A549 (cell line): ENCODE data around the gene PKD2L1. TPM values are rescaled to one million over a fixed set of nuclear protein-coding genes. Genes with fewer than 3 reads are reported as not detected.
"Not testable (repeated sequence)": the region's sequence is repeated elsewhere in the genome, so short reads cannot be mapped to it uniquely, and the experiment has no call there.

Experiments
- ATAC-seq, 2 experiments: fragments of 200-7000 bp in 1 of 2; fragments of >200 bp in 1 of 2; cut with Nextera tagmentation in 1 of 2; cut with Tn5 transposase in 1 of 2; 3 replicates each; pipeline versions ENCODE4 v1.8.0 to v1.9.1; 2018 to 2020; ENCODE audit warnings: mild to moderate bottlenecking in 1 of 2, moderate library complexity in 1 of 2
- CTCF ChIA-PET: fragments of 300-600 bp; sonication (Branson Sonifier 250); formaldehyde crosslinking; extraction: SDS; loops from one replicate; lab custom pipeline; 2021; ENCODE audit warnings: antibody characterized with exemption, inconsistent platforms; lab: Yijun Ruan, JAX
- POLR2A ChIA-PET: fragments of 350-600 bp; formaldehyde crosslinking; extraction: SDS; loops from one replicate; lab custom pipeline; 2021; ENCODE audit warnings: antibody characterized with exemption, inconsistent platforms; lab: Yijun Ruan, JAX
- DNase-seq, 2 experiments: peaks; one replicate each; pipeline versions ENCODE4 v3.0.0 to v3.0.0-alpha.2; 2011 to 2016; ENCODE audit warnings: low read depth in 1 of 2, low spot score in 1 of 2
- FAIRE-seq: peaks from 2 replicates; lab custom pipeline; 2011; peaks lifted over from hg19 to GRCh38; lab: Jason Lieb, UNC
- H3K27ac ChIP-seq, 2 experiments: fragments of >200 bp; sonication (Bioruptor Twin); formaldehyde crosslinking; 3 replicates each; pipeline ENCODE4 v1.5.1; 2016 to 2017
- H3K4me1 ChIP-seq: fragments of >200 bp; sonication (Bioruptor Twin); formaldehyde crosslinking; 3 replicates; pipeline ENCODE4 v1.6.1; 2016
- H3K4me2 ChIP-seq: fragments of >200 bp; sonication (Bioruptor Twin); formaldehyde crosslinking; 3 replicates; pipeline ENCODE4 v1.6.1; 2016
- H3K4me3 ChIP-seq: fragments of >200 bp; sonication (Bioruptor Twin); formaldehyde crosslinking; 3 replicates; pipeline ENCODE4 v1.5.1; 2016
- H3K9me3 ChIP-seq: fragments of >200 bp; sonication (Bioruptor Twin); formaldehyde crosslinking; 3 replicates; pipeline ENCODE4 v1.6.1; 2016
- BCL3 ChIP-seq: fragments of >200 bp; sonication (Bioruptor Twin); formaldehyde crosslinking; IDR thresholded peaks from 3 replicates; pipeline ENCODE4 v1.6.1; 2016
- CTCF ChIP-seq: fragments of >200 bp; sonication (Bioruptor Twin); formaldehyde crosslinking; IDR thresholded peaks from 3 replicates; pipeline ENCODE4 v1.5.1; 2016
- EHF ChIP-seq: fragments of 250-450 bp; sonication (Bioruptor Pico); IDR thresholded peaks from 2 replicates; pipeline ENCODE4 v1.5.0; 2020; ENCODE audit warnings: mild to moderate bottlenecking
- ESRRA ChIP-seq: fragments of 150-350 bp; IDR thresholded peaks from 2 replicates; pipeline ENCODE4 v1.6.1; 2014; ENCODE audit warnings: mild to moderate bottlenecking, low read length, borderline replicate concordance
- HDAC2 ChIP-seq: fragments of 200-600 bp; sonication (generic); IDR thresholded peaks from 2 replicates; pipeline ENCODE4 v1.6.1; 2016
- JUN ChIP-seq, 2 experiments: fragments of >200 bp; sonication (Bioruptor Twin); formaldehyde crosslinking; IDR thresholded peaks; 2 replicates in 1 of 2; 3 replicates in 1 of 2; pipeline ENCODE4 v1.6.1; 2016 to 2017
- KDM1A ChIP-seq: fragments of 200-600 bp; sonication (generic); IDR thresholded peaks from 2 replicates; pipeline ENCODE4 v1.6.1; 2016; ENCODE audit warnings: low read depth, mild to moderate bottlenecking
- KDM5A ChIP-seq: fragments of 200-600 bp; sonication (generic); IDR thresholded peaks from 2 replicates; pipeline ENCODE4 v1.6.1; 2016; ENCODE audit warnings: antibody characterized with exemption, mild to moderate bottlenecking
- MAZ ChIP-seq: fragments of 150-350 bp; IDR thresholded peaks from 2 replicates; pipeline ENCODE4 v1.6.1; 2014; ENCODE audit warnings: antibody characterized with exemption, low read depth, low read length, borderline replicate concordance
- MYC ChIP-seq: IDR thresholded peaks from 2 replicates; pipeline ENCODE4 v1.6.1; 2012; ENCODE audit warnings: mild to moderate bottlenecking, inconsistent platforms, low read length, improper control_type of control experiment, borderline replicate concordance
- RAD21 ChIP-seq, 2 experiments: fragments of >200 bp in 1 of 2; sonication (Bioruptor Twin) in 1 of 2; formaldehyde crosslinking in 1 of 2; IDR thresholded peaks in 1 of 2; conservative IDR thresholded peaks in 1 of 2; 2 replicates in 1 of 2; 3 replicates in 1 of 2; pipeline ENCODE4 v1.6.1; 2012 to 2018; ENCODE audit warnings: inconsistent platforms in 1 of 2
- RCOR1 ChIP-seq: fragments of 150-350 bp; IDR thresholded peaks from 2 replicates; pipeline ENCODE4 v1.6.1; 2014; ENCODE audit warnings: antibody characterized with exemption, low read length, low read depth
- REST ChIP-seq: fragments of 200-600 bp; sonication (generic); IDR thresholded peaks from 2 replicates; pipeline ENCODE4 v1.6.1; 2016; ENCODE audit warnings: antibody characterized with exemption, mild to moderate bottlenecking, moderate library complexity
- SMC3 ChIP-seq: fragments of >200 bp; sonication (Bioruptor Twin); formaldehyde crosslinking; IDR thresholded peaks from 3 replicates; pipeline ENCODE4 v1.6.1; 2018; ENCODE audit warnings: inconsistent platforms
- TP53 ChIP-seq: fragments of 250-450 bp; sonication (Bioruptor Pico); IDR thresholded peaks from 2 replicates; pipeline ENCODE4 v1.5.0; 2021; ENCODE audit warnings: mild to moderate bottlenecking, moderate library complexity
- ZNF302 ChIP-seq: fragments of 250-450 bp; sonication (Bioruptor Pico); IDR thresholded peaks from 2 replicates; pipeline ENCODE4 v1.9.0; 2021; ENCODE audit warnings: inconsistent platforms, mild to moderate bottlenecking, moderate library complexity
- WGBS: methylation state at CpG from one replicate; pipeline ENCODE4 v1.1.6; 2017; ENCODE audit errors: missing lambda C conversion rate; 5-methylcytosine and 5-hydroxymethylcytosine counted together
- polyA plus RNA-seq, 4 experiments: library from polyadenylated mRNA; depleted of rRNA in 3 of 4; stranded (reverse); fragments of >200 nt; fragmentation: RNase III in 1 of 4; extraction: RNeasy Plus Mini Kit Qiagen cat#74134 plus additional on column Dnase treatment in 1 of 4; gene quantifications; 2 replicates in 3 of 4; 3 replicates in 1 of 4; pipeline ENCODE4 v1.2.3, GENCODE V29; 2011 to 2017

PKD2L1 gene
- polyA plus RNA-seq, 2 of the 4 experiments (the other 2 are of a cell fraction) = 0.06 to 0.10 TPM

- 72% methylated on average over 3 of the region's 3 CpGs for WGBS
- H3K9me3 ChIP-seq = no peaks in the 10 kb centered on the region
- FAIRE-seq (no peak), ATAC-seq (no peak), DNase-seq (no peak)
- no peak for TF ChIP-seq MYC
- no peak for TF ChIP-seq SMC3
- no peak for TF ChIP-seq KDM5A
- no peak for TF ChIP-seq ZNF302 (CRISPR knock-in tag)
- no peak for TF ChIP-seq RCOR1
- no peak for TF ChIP-seq MAZ
- TF ChIP-seq REST = no peak
- no peak for TF ChIP-seq EHF (CRISPR knock-in tag)
- no peak for TF ChIP-seq BCL3
- no peak for TF ChIP-seq TP53 (CRISPR knock-in tag)
- TF ChIP-seq JUN (IDR thresholded peaks at IDR 0.05) = no peak
- TF ChIP-seq ESRRA = no peak
- TF ChIP-seq KDM1A = no peak
- no peak overlapping the region for H3K27ac ChIP-seq
- CTCF ChIA-PET = interaction anchor here (0.7 to 3.3 kb wide), 13 partner anchors 22 to 574 kb away, joined by 3 to 26 read pairs (median 4); no protein-coding TSS in a partner anchor
- peaks cover 32% of the 10 kb centered on the region for H3K4me1 ChIP-seq
- POLR2A ChIA-PET = no interaction called here
- no peak overlapping the region for H3K4me3 ChIP-seq
- no peak overlapping the region for H3K4me2 ChIP-seq
Measured at GRCh38 chr10:100304414-100304813, 25.6 kb downstream of the PKD2L1 start.

- CTCF ChIA-PET = interaction anchor here (0.6 to 3.3 kb wide), 26 partner anchors 8 to 444 kb away, joined by 3 to 26 read pairs (median 4); partner anchors contain the start of gene SCD
- ATAC-seq = peak; percentile 63 to 85; a peak in 3 of 6 replicates
Measured at GRCh38 chr10:100303724-100304319, 26.2 kb downstream of the PKD2L1 start.

GRCh38 chr10:100301123-100301522, 28.9 kb downstream of the PKD2L1 start:
- peak in 1 of 2 experiments; percentile 32 for DNase-seq
- peak overlapping the region; percentile 27 to 54; a peak in 4 of 6 replicates for H3K27ac ChIP-seq
- H3K4me1 ChIP-seq = peaks cover 26% of the 10 kb centered on the region
- FAIRE-seq, H3K4me3 ChIP-seq, H3K9me3 ChIP-seq, ATAC-seq, POLR2A ChIA-PET: not testable (repeated sequence)
- 41% methylated on average over 5 of the region's 5 CpGs for WGBS
- peak overlapping the region; percentile 39 for H3K4me2 ChIP-seq
- CTCF ChIA-PET = interaction anchor here (1.2 to 2.0 kb wide), 3 partner anchors 24 to 133 kb away, joined by 3 to 8 read pairs (median 4); no protein-coding TSS in a partner anchor

More at GRCh38 chr10:100303724-100304319, 26.2 kb downstream of the PKD2L1 start:
- Histone ChIP-seq H3K4me2 (peak overlapping the region; percentile 35; the same call in 2 of the 3 replicates), H3K4me1 (peaks cover 32% of the 10 kb centered on the region), H3K4me3 (no peak overlapping the region), H3K27ac (no peak overlapping the region), H3K9me3 (no peaks in the 10 kb centered on the region)
- POLR2A ChIA-PET = interaction anchor here (0.7 to 0.9 kb wide), 3 partner anchors 17 to 50 kb away, joined by 3 to 4 read pairs (median 3); partner anchors contain the start of gene PKD2L1
- peak; percentile 80 for TF ChIP-seq CTCF
- TF ChIP-seq SMC3 = peak; percentile 71
- peak; percentile 79 for TF ChIP-seq RAD21 (conservative IDR thresholded peaks at IDR 0.05 in 1 of 2, IDR thresholded peaks at IDR 0.05 in 1 of 2)
- no peak for TF ChIP-seq HDAC2
- 18% methylated on average over 7 of the region's 7 CpGs for WGBS
- DNase-seq = peak; percentile 55 to 69
- peak; percentile 97 for FAIRE-seq
